Naive thymus-derived CD4-positive, alpha-beta T cell (primary cell): Measurements from ENCODE around the gene ZSWIM8. TPM values are rescaled to one million over a fixed set of nuclear protein-coding genes. Genes with fewer than 3 reads are reported as not detected.
A peak's percentile ranks its signal among the peaks of the same experiment; 100 is the strongest.
"Not testable (repeated sequence)": the region's sequence is repeated elsewhere in the genome, so short reads cannot be mapped to it uniquely, and the experiment has no call there.

Source experiments
- ATAC-seq: fragments of 150-1000 bp; cut with Tn5 transposase; 2 replicates; pipeline ENCODE4 v1.10.0; 2021; ENCODE audit warnings: mild to moderate bottlenecking, moderate library complexity
- CTCF ChIA-PET: fragments of 350-600 bp; sonication (Branson Sonifier 250); formaldehyde crosslinking; loops from one replicate; lab custom pipeline; 2021; ENCODE audit warnings: antibody characterized with exemption; lab: Charles Lee
- POLR2A ChIA-PET: fragments of 350-600 bp; sonication (Branson Sonifier 250); formaldehyde crosslinking; loops from one replicate; lab custom pipeline; 2021; ENCODE audit warnings: antibody characterized with exemption, inconsistent platforms; lab: Charles Lee
- DNase-seq, 9 donors: peaks; one replicate each; pipeline versions ENCODE4 v3.0.0 to v3.0.0-alpha.2; 2020 to 2022; ENCODE audit warnings: mixed read lengths in 1 of 9
- H3K27ac ChIP-seq: one replicate; pipeline ENCODE4 v1.7.0; 2013; ENCODE audit warnings: mild to moderate bottlenecking, low read depth, low read length, moderate library complexity
- H3K27me3 ChIP-seq, 2 donors: one replicate each; pipeline ENCODE4 v1.7.0; 2013; ENCODE audit warnings: low read length in 2 of 2, mild to moderate bottlenecking in 2 of 2, moderate library complexity in 2 of 2; ENCODE audit not compliant: control insufficient read depth in 2 of 2, insufficient read depth in 2 of 2
- H3K36me3 ChIP-seq, 3 experiments: 1 replicate in 2 of 3; 2 replicates in 1 of 3; pipeline ENCODE4 v1.7.0; 2013; ENCODE audit warnings: low read length in 3 of 3, mild to moderate bottlenecking in 3 of 3, moderate library complexity in 1 of 3; ENCODE audit not compliant: insufficient read depth in 3 of 3, control insufficient read depth in 2 of 3
- H3K4me1 ChIP-seq, 2 donors: one replicate each; pipeline ENCODE4 v1.7.0; 2013; ENCODE audit warnings: low read length in 2 of 2, mild to moderate bottlenecking in 2 of 2, moderate library complexity in 1 of 2; ENCODE audit not compliant: control insufficient read depth in 2 of 2, insufficient read depth in 2 of 2
- H3K4me3 ChIP-seq: 2 replicates; pipeline ENCODE4 v1.7.0; 2013; ENCODE audit warnings: mild to moderate bottlenecking, low read length
- H3K9me3 ChIP-seq, 3 experiments: 1 replicate in 2 of 3; 2 replicates in 1 of 3; pipeline ENCODE4 v1.7.0; 2013; ENCODE audit warnings: low read length in 3 of 3; ENCODE audit not compliant: control insufficient read depth in 2 of 3
- H3K27ac Mint-ChIP-seq, 9 donors: one replicate each; pipeline ENCODE4 v1.8.0; 2020 to 2022; ENCODE audit warnings: mixed read lengths in 9 of 9, mild to moderate bottlenecking in 8 of 9, moderate library complexity in 5 of 9, inconsistent platforms in 2 of 9
- H3K27me3 Mint-ChIP-seq, 5 donors: one replicate each; pipeline ENCODE4 v1.8.0; 2021 to 2022; ENCODE audit warnings: mixed read lengths in 5 of 5, mild to moderate bottlenecking in 1 of 5
- H3K36me3 Mint-ChIP-seq, 5 donors: one replicate each; pipeline ENCODE4 v1.8.0; 2020 to 2022; ENCODE audit warnings: mixed read lengths in 5 of 5, mild to moderate bottlenecking in 3 of 5, inconsistent platforms in 1 of 5
- H3K4me1 Mint-ChIP-seq, 7 donors: one replicate each; pipeline ENCODE4 v1.8.0; 2020 to 2022; ENCODE audit warnings: mixed read lengths in 7 of 7, mild to moderate bottlenecking in 3 of 7, inconsistent platforms in 1 of 7
- H3K4me3 Mint-ChIP-seq, 10 donors: one replicate each; pipeline ENCODE4 v1.8.0; 2020 to 2022; ENCODE audit warnings: mild to moderate bottlenecking in 10 of 10, mixed read lengths in 10 of 10, moderate library complexity in 6 of 10, inconsistent platforms in 2 of 10
- H3K9me3 Mint-ChIP-seq, 11 donors: one replicate each; pipeline ENCODE4 v1.8.0; 2020 to 2022; ENCODE audit warnings: mixed read lengths in 11 of 11, mild to moderate bottlenecking in 4 of 11, inconsistent platforms in 1 of 11, moderate library complexity in 1 of 11
- intact Hi-C, 2 donors: fragments of 100-400 bp; cut with micrococcal nuclease; formaldehyde crosslinking; loops; one replicate each; pipeline ENCODE4 v1.15.1; 2023
- polyA plus RNA-seq, 2 donors: library from polyadenylated mRNA; unstranded; fragments of 300-500 nt; fragmentation: Illumina TruSeq; gene quantifications; one replicate each; pipeline ENCODE4 v1.2.3, GENCODE V29; 2021
- total RNA-seq, 6 experiments: library from RNA in 5 of 6; stranded (reverse) in 5 of 6; gene quantifications; 1 replicate in 5 of 6; 2 replicates in 1 of 6; pipeline ENCODE4 v1.2.3 and lab custom pipeline; 2021 to 2026

The ZSWIM8 gene
- total and polyA plus RNA-seq, 7 experiments from 2014 or later = 9.9 to 102 (median 82.0) TPM

DNA sequence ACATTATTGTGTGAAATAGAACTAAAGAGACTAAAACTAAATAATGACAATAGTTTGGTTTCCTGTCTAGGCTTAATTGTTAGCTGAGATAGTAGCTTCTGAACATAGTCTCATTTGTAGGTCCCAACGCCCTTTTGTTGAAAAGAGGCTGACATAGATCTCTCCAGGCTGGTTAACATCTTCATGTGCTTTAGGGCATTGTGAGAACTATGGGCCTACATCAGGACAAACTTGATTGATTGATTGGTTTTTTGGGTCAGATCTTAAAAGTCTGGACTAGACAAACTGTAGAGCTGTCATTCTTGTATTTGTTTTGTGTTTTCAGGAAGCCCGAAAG, 2.7 kb upstream of the ZSWIM8 start:
- intact Hi-C loops = loop anchor here in 1 of 2 donors (5.0 kb wide), 1 partner anchor 155 kb away; no protein-coding TSS in a partner anchor
- H3K36me3 ChIP-seq = peaks cover 5 to 12% (median 7%) of the 10 kb centered on the region in 3 experiments

DNA sequence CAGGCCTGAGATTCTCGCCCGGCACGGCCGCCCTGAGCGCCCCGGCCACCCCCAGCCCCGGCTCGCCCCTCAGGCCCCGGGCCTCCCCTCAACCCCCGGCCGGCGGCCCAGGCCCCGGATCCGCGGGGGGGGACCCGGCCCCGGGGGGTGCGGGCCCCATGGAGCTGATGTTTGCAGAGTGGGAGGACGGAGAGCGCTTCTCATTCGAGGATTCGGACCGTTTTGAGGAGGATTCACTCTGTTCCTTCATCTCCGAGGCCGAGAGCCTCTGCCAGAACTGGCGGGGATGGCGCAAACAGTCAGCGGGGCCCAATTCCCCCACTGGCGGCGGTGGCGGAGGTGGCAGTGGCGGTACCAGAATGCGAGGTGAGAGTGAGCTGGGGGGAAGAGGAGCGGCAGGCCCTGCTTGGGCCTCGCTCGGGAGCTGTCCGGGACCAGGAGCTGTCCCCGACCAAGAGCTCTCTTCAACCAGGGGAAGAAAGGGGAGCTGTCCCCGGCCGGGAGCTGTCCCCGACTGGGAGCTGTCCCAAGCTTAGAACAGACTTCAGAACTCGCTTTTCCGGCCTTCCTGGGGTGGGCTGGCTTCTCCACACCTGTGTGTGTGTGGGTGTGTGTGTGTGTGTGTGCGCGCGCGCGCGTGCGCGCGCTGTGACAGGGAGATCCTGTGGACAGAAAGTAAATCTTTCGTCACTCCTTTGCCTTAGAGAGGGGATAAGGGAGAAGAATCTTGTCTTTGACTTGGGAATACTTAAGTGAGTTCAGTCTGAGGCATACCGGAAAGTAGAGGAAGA, 510 bp downstream of the ZSWIM8 start:
- Mint-ChIP-seq H3K9me3 (peaks cover 0 to 2% (median 0%) of the 10 kb centered on the region in 11 donors), H3K27me3 (no peaks in the 10 kb centered on the region), H3K36me3 (peaks cover 4 to 13% (median 10%) of the 10 kb centered on the region in 5 donors), H3K27ac (peak overlapping the region; percentile 95 to 99 (median 98)), H3K4me1 (peaks cover 21 to 60% (median 47%) of the 10 kb centered on the region in 7 donors), H3K4me3 (peak overlapping the region; percentile 97 to 100 (median 98))
- Histone ChIP-seq H3K4me3 (peak overlapping the region; percentile 91), H3K4me1 (peaks cover 30 to 40% of the 10 kb centered on the region in 2 donors), H3K36me3 (peaks cover 0 to 24% (median 17%) of the 10 kb centered on the region in 3 experiments), H3K27ac (peak overlapping the region; percentile 83), H3K27me3 (no peaks in the 10 kb centered on the region), H3K9me3 (no peaks in the 10 kb centered on the region)
- ChIA-PET CTCF (interaction anchor here (0.6 to 1.6 kb wide), 3 partner anchors 14 to 94 kb away, joined by 5 to 6 read pairs (median 6); a partner anchor contains a TSS), POLR2A (interaction anchor here (0.8 to 13.2 kb wide), 6 partner anchors 15 to 94 kb away, joined by 3 to 185 read pairs (median 4); partner anchors contain the start of gene NDST2)
- peak; percentile 16 for ATAC-seq
- intact Hi-C loops = loop anchor here (1.0 to 5.0 kb wide), 10 partner anchors 13 to 365 kb away; partner anchors contain the start of genes ADK (in 2 of the 2), NDST2 (in 2 of the 2), SEC24C (in 2 of the 2) and CAMK2G (in 1 of the 2)
- DNase-seq = peak; percentile 35 to 65 (median 56)

More for the DNA sequence above, 2.7 kb upstream of the ZSWIM8 start:
- H3K36me3 Mint-ChIP-seq = peaks cover 0 to 15% (median 5%) of the 10 kb centered on the region in 5 donors
- H3K27me3 Mint-ChIP-seq = no peaks in the 10 kb centered on the region
- POLR2A ChIA-PET = interaction anchor here (1.1 to 13.2 kb wide), 3 partner anchors 11 to 24 kb away, joined by 3 to 185 read pairs (median 150); partner anchors contain the start of gene NDST2
- Histone ChIP-seq H3K4me3 (peak overlapping the region; percentile 98), H3K27me3 (no peaks in the 10 kb centered on the region), H3K9me3 (no peaks in the 10 kb centered on the region), H3K4me1 (peaks cover 36 to 39% of the 10 kb centered on the region in 2 donors), H3K27ac (peak overlapping the region; percentile 92)
- H3K27ac Mint-ChIP-seq = peak overlapping the region; percentile 89 to 100 (median 98)
- ATAC-seq (no peak), DNase-seq (no peak)
- CTCF ChIA-PET = interaction anchor here (1.3 to 2.3 kb wide), 3 partner anchors 9 to 96 kb away, joined by 4 to 8 read pairs (median 6); no protein-coding TSS in a partner anchor
- H3K4me3 Mint-ChIP-seq = peak overlapping the region; percentile 87 to 100 (median 98)
- peaks cover 34 to 68% (median 59%) of the 10 kb centered on the region in 7 donors for H3K4me1 Mint-ChIP-seq
- H3K9me3 Mint-ChIP-seq = peaks cover 0 to 2% (median 0%) of the 10 kb centered on the region in 11 donors

DNA sequence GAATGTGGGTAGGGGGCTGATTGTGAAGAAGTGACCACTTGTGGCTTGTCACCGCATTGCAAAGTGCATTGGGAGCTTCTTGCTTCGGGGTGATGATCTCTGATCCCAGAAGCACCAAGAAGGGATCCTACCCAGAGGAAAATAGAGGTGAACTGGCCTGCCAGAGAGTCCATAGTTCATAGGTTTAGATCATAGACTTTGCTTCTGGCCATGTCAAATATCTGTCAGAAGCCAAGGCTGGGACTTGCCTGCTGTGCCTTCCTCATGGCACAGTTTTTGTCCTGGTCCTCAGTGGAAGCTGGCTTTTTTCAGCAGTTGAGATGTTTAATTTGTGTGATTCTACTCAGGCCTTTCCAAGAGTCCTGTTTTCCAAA, 1.1 kb downstream of the ZSWIM8 start:
- intact Hi-C loops = loop anchor here (2.0 to 5.0 kb wide), 2 partner anchors 16 to 289 kb away; partner anchors contain the start of gene PPP3CB (in 1 of the 2)
- Mint-ChIP-seq H3K9me3 (peaks cover 0 to 2% (median 0%) of the 10 kb centered on the region in 11 donors), H3K4me1 (peaks cover 20 to 55% (median 43%) of the 10 kb centered on the region in 7 donors), H3K27me3 (no peaks in the 10 kb centered on the region), H3K4me3 (peak overlapping the region; percentile 93 to 99 (median 96)), H3K27ac (peak overlapping the region; percentile 90 to 99 (median 95)), H3K36me3 (peaks cover 4 to 19% (median 10%) of the 10 kb centered on the region in 5 donors)
- Histone ChIP-seq H3K4me1 (peaks cover 26 to 36% of the 10 kb centered on the region in 2 donors), H3K27ac (peak overlapping the region; percentile 83), H3K27me3 (no peaks in the 10 kb centered on the region), H3K9me3 (no peaks in the 10 kb centered on the region), H3K4me3 (peak overlapping the region; percentile 91), H3K36me3 (peaks cover 0 to 30% (median 22%) of the 10 kb centered on the region in 3 experiments)
- DNase-seq (no peak), ATAC-seq (no peak)
- POLR2A ChIA-PET = interaction anchor here (0.8 to 13.2 kb wide), 5 partner anchors 15 to 93 kb away, joined by 3 to 185 read pairs (median 5); partner anchors contain the start of gene NDST2
- CTCF ChIA-PET = interaction anchor here (0.6 to 1.6 kb wide), 3 partner anchors 15 to 93 kb away, joined by 5 to 6 read pairs (median 6); a partner anchor contains a TSS

DNA sequence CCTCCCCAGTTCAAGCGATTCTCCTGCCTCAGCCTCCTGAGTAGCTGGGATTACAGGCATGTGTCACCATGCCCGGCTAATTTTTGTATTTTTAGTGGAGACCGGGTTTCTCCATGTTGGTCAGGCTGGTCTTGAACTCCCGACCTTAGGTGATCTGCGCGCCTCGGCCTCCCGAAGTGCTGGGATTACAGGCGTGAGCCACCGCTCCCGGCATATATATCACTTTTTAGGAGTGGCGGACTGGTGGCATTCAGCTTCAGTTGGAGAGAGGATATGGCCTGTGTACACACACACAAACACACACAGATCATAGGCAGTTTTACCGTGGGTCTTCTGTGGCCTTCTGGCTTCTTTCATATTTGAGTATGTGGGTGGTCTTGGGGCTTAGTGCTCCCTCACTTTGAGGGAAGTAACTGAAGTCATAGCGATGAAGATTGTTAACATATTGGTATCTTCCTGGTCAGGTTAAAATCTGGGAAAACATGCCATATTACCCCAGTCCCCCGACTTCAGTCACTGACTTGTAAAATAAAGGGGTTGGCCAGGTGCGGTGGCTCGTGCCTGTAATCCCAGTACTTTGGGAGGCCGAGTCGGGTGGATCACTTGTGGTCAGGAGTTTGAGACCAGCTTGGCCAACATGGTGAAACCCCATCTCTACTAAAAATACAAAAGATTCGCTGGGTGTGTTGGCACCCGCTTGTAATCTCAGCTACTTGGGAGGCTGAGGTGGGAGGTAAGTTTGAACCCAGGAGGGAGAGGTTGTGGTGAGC, 1.8 kb downstream of the ZSWIM8 start:
- ATAC-seq, H3K27me3 Mint-ChIP-seq, DNase-seq, CTCF ChIA-PET, H3K27ac ChIP-seq, H3K4me3 ChIP-seq, H3K27me3 ChIP-seq, H3K9me3 Mint-ChIP-seq, H3K9me3 ChIP-seq: not testable (repeated sequence)
- Mint-ChIP-seq H3K27ac (peak overlapping the region in 2 of 9 donors; percentile 10 to 32), H3K4me3 (peak overlapping the region; percentile 14 to 99 (median 94)), H3K4me1 (peaks cover 20 to 48% (median 39%) of the 10 kb centered on the region in 7 donors), H3K36me3 (peaks cover 4 to 22% (median 10%) of the 10 kb centered on the region in 5 donors)
- peaks cover 26 to 36% of the 10 kb centered on the region in 2 donors for H3K4me1 ChIP-seq
- peaks cover 0 to 33% (median 26%) of the 10 kb centered on the region in 3 experiments for H3K36me3 ChIP-seq
- intact Hi-C loops = loop anchor here (2.0 to 5.0 kb wide), 2 partner anchors 16 to 290 kb away; partner anchors contain the start of gene PPP3CB (in 1 of the 2)
- POLR2A ChIA-PET = interaction anchor here (0.6 to 13.2 kb wide), 4 partner anchors 16 to 56 kb away, joined by 3 to 185 read pairs (median 76); partner anchors contain the start of gene NDST2

DNA sequence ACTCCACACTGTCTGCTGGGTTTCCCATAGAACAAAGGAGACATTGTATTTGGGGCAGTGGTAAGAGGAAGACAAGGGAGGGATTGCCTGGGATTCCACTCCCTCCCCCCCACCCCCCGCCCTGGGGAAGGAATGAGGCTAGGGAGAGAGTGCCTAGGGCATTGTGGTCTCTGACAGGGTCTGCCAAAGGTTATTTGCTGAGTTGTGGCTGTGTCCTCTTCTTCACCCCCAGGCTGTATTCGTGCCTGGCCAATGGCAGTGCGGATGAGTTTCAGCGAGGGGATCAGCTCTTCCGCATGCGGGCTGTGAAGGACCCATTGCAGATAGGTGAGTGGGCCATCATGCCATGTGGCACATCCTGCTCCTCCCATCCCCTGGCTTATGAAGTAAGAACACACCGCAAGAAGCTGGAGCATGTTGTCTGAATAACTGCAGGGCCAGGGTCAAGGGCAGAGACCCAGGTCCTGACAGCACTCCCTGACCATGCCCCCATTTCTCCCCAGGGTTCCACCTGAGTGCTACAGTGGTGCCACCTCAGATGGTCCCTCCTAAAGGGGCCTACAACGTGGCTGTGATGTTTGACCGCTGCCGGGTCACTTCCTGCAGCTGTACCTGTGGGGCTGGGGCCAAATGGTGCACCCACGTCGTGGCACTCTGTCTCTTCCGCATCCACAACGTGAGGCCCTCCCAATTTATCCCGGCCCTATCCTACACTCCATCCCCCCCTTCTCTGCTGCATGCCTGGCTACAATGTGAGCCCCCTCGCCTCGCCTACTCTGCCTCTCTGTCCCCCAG, 3.7 kb downstream of the ZSWIM8 start:
- DNase-seq (no peak), ATAC-seq (no peak)
- H3K9me3 Mint-ChIP-seq = peaks cover 0 to 3% (median 0%) of the 10 kb centered on the region in 11 donors
- H3K4me1 Mint-ChIP-seq = peaks cover 16 to 32% (median 28%) of the 10 kb centered on the region in 7 donors
- Histone ChIP-seq H3K36me3 (peaks cover 6 to 51% (median 29%) of the 10 kb centered on the region in 3 experiments), H3K27ac (no peak overlapping the region), H3K4me1 (peaks cover 18 to 23% of the 10 kb centered on the region in 2 donors), H3K27me3 (no peaks in the 10 kb centered on the region), H3K4me3 (no peak overlapping the region), H3K9me3 (no peaks in the 10 kb centered on the region)
- CTCF ChIA-PET = no interaction called here
- H3K4me3 Mint-ChIP-seq = peak overlapping the region in 2 of 10 donors; percentile 7 to 51
- H3K36me3 Mint-ChIP-seq = peaks cover 4 to 28% (median 15%) of the 10 kb centered on the region in 5 donors
- H3K27ac Mint-ChIP-seq = no peak overlapping the region
- intact Hi-C loops = loop anchor here in 1 of 2 donors (5.0 kb wide), 1 partner anchor 292 kb away; the partner anchor contains the start of gene PPP3CB
- POLR2A ChIA-PET = interaction anchor here (0.6 to 13.2 kb wide), 6 partner anchors 10 to 1006 kb away, joined by 3 to 185 read pairs (median 4); partner anchors contain the start of gene NDST2
- no peaks in the 10 kb centered on the region for H3K27me3 Mint-ChIP-seq
